Osteocyte (in vitro differentiated cells): ENCODE results near the gene OR6S1. TPM values are rescaled to one million over a fixed set of nuclear protein-coding genes. Genes with fewer than 3 reads are reported as not detected.
"Not testable (repeated sequence)": the region's sequence is repeated elsewhere in the genome, so short reads cannot be mapped to it uniquely, and the experiment has no call there.

Source experiments
- DNase-seq: peaks from one replicate; pipeline ENCODE4 v3.0.0; 2021; ENCODE audit warnings: mixed read lengths; ENCODE audit not compliant: unreplicated experiment; ENCODE audit errors: extremely low spot score
- H3K27ac Mint-ChIP-seq: one replicate; pipeline ENCODE4 v1.8.0; 2021; ENCODE audit warnings: mild to moderate bottlenecking, mixed read lengths; ENCODE audit not compliant: unreplicated experiment
- H3K27me3 Mint-ChIP-seq: one replicate; pipeline ENCODE4 v1.8.0; 2021; ENCODE audit warnings: mixed read lengths; ENCODE audit not compliant: unreplicated experiment
- H3K36me3 Mint-ChIP-seq: one replicate; pipeline ENCODE4 v1.8.0; 2021; ENCODE audit warnings: mixed read lengths; ENCODE audit not compliant: unreplicated experiment
- H3K4me1 Mint-ChIP-seq: one replicate; pipeline ENCODE4 v1.8.0; 2021; ENCODE audit warnings: mixed read lengths; ENCODE audit not compliant: unreplicated experiment
- H3K4me3 Mint-ChIP-seq: one replicate; pipeline ENCODE4 v1.8.0; 2021; ENCODE audit warnings: mild to moderate bottlenecking, moderate library complexity, mixed read lengths; ENCODE audit not compliant: unreplicated experiment
- H3K9me3 Mint-ChIP-seq: one replicate; pipeline ENCODE4 v1.8.0; 2021; ENCODE audit warnings: mixed read lengths; ENCODE audit not compliant: unreplicated experiment
- total RNA-seq: library from RNA; stranded (reverse); gene quantifications from 2 replicates; pipeline ENCODE4 v1.2.1, GENCODE V29; 2021
- TF ChIP-seq, protein P1 (sequence below): fragments of 200-600 bp; sonication (generic); IDR thresholded peaks from 2 replicates; pipeline ENCODE4 v1.5.0; 2021; ENCODE audit warnings: antibody characterized with exemption, mild to moderate bottlenecking, moderate library complexity

The OR6S1 gene
- total RNA-seq, 1 donor from 2014 or later, result not detected

DNA sequence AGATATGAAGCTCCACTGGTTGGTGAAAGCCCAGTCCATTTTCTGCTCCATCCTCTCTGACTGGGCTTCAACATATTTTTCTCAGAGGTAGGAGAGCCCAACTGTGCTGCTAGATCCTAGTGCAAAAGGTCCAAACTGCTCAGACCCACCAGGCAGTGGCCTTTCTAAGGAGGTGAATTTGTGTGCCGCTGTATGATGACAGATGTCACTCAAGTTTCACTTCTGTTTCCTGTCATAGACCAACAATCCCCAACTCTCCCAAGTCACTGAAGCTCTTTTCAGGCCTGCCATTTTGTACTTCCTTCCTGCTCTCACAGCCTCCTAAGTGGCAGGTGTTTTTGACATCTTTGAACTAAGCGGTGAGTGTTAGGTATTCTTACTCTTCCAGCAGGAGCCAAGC lies 26.5 kb upstream of the OR6S1 start:
- no peaks in the 10 kb centered on the region for H3K9me3 Mint-ChIP-seq
- peaks cover 6% of the 10 kb centered on the region for H3K4me1 Mint-ChIP-seq
- peaks cover 55% of the 10 kb centered on the region for H3K27me3 Mint-ChIP-seq
- DNase-seq, result no peak
- H3K4me3 Mint-ChIP-seq, result no peak overlapping the region
- H3K36me3 Mint-ChIP-seq, result no peaks in the 10 kb centered on the region
- H3K27ac Mint-ChIP-seq, result no peak overlapping the region
- TF ChIP-seq, protein P1, sequence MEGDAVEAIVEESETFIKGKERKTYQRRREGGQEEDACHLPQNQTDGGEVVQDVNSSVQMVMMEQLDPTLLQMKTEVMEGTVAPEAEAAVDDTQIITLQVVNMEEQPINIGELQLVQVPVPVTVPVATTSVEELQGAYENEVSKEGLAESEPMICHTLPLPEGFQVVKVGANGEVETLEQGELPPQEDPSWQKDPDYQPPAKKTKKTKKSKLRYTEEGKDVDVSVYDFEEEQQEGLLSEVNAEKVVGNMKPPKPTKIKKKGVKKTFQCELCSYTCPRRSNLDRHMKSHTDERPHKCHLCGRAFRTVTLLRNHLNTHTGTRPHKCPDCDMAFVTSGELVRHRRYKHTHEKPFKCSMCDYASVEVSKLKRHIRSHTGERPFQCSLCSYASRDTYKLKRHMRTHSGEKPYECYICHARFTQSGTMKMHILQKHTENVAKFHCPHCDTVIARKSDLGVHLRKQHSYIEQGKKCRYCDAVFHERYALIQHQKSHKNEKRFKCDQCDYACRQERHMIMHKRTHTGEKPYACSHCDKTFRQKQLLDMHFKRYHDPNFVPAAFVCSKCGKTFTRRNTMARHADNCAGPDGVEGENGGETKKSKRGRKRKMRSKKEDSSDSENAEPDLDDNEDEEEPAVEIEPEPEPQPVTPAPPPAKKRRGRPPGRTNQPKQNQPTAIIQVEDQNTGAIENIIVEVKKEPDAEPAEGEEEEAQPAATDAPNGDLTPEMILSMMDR, result no peak

DNA sequence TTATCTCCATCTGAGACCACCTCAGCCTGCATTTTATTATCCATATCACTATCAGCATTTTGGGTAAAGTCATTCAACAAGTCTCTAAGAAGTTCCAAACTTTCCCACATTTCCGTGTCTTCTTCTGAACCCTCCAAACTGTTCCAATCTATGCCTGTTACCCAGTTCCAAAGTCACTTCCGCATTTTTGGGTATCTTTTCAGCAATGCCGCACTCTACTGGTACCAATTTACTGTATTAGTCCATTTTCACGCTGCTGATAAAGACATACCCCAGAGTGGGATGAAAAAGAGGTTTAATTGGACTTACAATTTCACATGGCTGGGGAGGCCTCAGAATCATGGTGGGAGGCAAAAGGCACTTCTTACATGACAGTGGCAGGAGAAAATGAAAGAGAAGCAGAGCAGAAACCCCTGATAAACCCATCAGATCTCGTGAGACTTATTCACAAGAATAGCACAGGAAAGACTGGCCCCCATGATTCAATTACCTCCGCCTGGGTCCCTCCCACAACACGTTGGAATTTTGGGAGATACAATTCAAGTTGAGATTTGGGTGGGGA lies 25.0 kb upstream of the OR6S1 start:
- not testable (repeated sequence) for H3K36me3 Mint-ChIP-seq, H3K9me3 Mint-ChIP-seq, H3K4me3 Mint-ChIP-seq, H3K27ac Mint-ChIP-seq, DNase-seq
- peaks cover 11% of the 10 kb centered on the region for H3K4me1 Mint-ChIP-seq
- peaks cover 61% of the 10 kb centered on the region for H3K27me3 Mint-ChIP-seq

DNA sequence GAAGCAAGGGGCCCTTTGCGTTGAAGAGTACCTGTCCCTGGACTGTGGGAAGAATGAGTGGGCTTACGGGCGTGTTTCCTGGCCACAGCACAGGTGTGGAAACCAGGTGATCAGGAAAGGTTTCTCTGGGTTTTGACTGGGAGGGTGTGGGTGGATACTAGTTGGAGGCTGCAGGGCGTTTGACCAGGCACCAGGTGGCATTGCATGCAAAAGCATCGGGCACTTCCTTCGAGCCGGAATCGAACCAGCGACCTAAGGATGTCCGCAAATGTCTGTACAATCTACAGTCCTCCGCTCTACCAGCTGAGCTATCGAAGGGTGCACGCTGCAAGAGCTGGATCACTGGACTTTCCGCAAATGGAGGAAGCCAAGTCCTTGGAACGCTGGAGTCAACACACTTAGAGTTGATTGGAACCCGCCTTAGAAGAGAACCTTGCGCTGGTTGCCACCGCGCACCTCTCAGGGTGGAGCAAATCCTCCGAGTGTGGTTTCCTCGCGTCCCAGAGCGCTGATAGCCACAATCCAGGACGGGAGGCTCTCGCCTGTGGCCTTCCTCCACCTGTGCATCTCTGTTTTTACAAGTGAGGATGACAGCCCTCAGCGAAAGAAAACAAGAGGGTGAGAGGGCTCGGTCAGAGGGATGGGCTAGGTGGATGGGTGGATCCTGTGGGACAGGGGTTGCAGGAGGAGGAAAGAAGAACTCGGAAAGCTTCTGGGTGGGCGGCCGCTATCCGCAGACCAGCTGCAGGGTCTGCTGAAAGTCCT lies 21.7 kb upstream of the OR6S1 start:
- Mint-ChIP-seq H3K27ac (no peak overlapping the region), H3K36me3 (no peaks in the 10 kb centered on the region), H3K4me3 (peak overlapping the region; percentile 4), H3K9me3 (no peaks in the 10 kb centered on the region), H3K27me3 (peaks cover 63% of the 10 kb centered on the region), H3K4me1 (peaks cover 11% of the 10 kb centered on the region)
- DNase-seq, result no peak
- TF ChIP-seq, protein P1, result peak; percentile 42

DNA sequence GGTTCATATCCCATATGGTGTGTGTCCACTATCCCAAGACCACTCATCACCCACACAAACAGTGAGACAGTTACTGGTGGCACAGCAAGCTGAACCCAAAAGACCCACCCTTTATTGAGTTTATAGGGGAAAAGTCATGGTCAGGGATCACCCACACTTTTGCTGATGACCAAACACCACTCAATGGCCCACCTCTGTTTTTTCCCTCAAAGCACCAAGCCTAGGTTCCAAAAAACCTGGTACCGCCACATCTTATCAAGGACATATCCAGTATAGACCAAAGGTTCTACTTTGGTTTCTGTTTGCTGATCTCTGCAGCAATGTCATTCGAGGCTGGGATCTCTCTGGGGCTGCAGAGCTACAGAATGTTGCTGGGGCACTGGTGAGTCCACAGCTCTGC lies 19.7 kb upstream of the OR6S1 start:
- Mint-ChIP-seq H3K4me3 (no peak overlapping the region), H3K27me3 (peaks cover 66% of the 10 kb centered on the region), H3K27ac (no peak overlapping the region), H3K9me3 (no peaks in the 10 kb centered on the region), H3K36me3 (no peaks in the 10 kb centered on the region), H3K4me1 (peaks cover 11% of the 10 kb centered on the region)
- DNase-seq, result no peak
- TF ChIP-seq, protein P1, result no peak

DNA sequence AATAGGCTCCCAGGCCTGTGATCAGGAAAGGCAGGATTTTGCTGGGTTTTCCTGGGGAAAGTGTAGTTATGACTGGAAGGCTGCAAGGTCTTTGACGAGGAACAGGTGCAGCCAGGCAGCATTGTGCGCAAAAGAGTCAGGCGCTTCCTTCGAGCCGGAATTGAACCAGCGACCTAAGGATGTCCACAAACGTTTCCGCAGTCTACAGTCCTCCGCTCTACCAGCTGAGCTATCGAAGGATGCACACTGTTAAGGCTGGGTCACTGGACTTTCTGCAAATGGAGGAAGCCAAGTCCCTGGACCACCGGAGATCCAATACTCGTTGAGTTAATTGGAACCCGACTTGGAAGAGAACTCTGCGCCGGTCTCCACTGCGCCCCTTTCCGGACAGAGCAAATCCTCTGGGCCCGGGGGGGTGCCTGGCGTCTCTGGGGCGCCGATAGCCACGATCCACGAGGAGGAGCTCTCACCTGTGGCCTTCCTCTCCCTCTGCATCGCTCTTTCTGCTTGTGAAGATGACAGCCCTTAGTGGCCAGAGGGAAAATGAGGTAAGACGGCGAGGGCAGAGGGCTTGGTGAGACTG lies 18.4 kb upstream of the OR6S1 start:
- Mint-ChIP-seq H3K27ac (no peak overlapping the region), H3K9me3 (no peaks in the 10 kb centered on the region), H3K36me3 (no peaks in the 10 kb centered on the region), H3K4me3 (no peak overlapping the region), H3K27me3 (peaks cover 67% of the 10 kb centered on the region), H3K4me1 (peaks cover 11% of the 10 kb centered on the region)
- TF ChIP-seq, protein P1, result no peak
- DNase-seq, result no peak
